Spleen (tissue), 7 donors: Measurements from ENCODE around the gene CIAPIN1.

Experiments
- CTCF ChIP-seq, 11 experiments: fragments of 200-600 bp in 7 of 11; fragments of 450-650 bp in 4 of 11; sonication (generic) in 4 of 11; IDR thresholded peaks in 8 of 11; conservative IDR thresholded peaks in 3 of 11; 1 replicate in 7 of 11; 2 replicates in 4 of 11; pipeline versions ENCODE4 v1.4.0 to v1.8.0; 2016 to 2021; ENCODE audit warnings: antibody characterized with exemption in 11 of 11, inconsistent platforms in 4 of 11, mild to moderate bottlenecking in 1 of 11
- POLR2A ChIP-seq, 3 donors: fragments of 450-650 bp; IDR thresholded peaks; one replicate each; pipeline ENCODE4 v1.5.1; 2017; ENCODE audit warnings: antibody characterized with exemption in 3 of 3, mild to moderate bottlenecking in 1 of 3
- donor health status: DM: no; HTN: no; CAD: no; lungs with moderate emphysema.
- donor health status: DM: no; HTN: no; CAD: no.
- donor health status: DM: no; HTN: no; CAD: no.

GRCh38 chr16:57401943-57402640 lies 45.1 kb downstream of the CIAPIN1 start:
- TF ChIP-seq CTCF (IDR thresholded peaks at IDR 0.05 in 8 of 11, conservative IDR thresholded peaks at IDR 0.05 in 3 of 11): no peak
- TF ChIP-seq POLR2A (IDR thresholded peaks at IDR 0.05): no peak
